ENCODE results near the gene DPYSL4. TPM values are rescaled to one million over a fixed set of nuclear protein-coding genes. Genes with fewer than 3 reads are reported as not detected.
"Not testable (repeated sequence)": the region's sequence is repeated elsewhere in the genome, so short reads cannot be mapped to it uniquely, and the experiment has no call there.

Gene DPYSL4
- total RNA-seq, 1 experiment from 2014 or later, result not detected

DNA sequence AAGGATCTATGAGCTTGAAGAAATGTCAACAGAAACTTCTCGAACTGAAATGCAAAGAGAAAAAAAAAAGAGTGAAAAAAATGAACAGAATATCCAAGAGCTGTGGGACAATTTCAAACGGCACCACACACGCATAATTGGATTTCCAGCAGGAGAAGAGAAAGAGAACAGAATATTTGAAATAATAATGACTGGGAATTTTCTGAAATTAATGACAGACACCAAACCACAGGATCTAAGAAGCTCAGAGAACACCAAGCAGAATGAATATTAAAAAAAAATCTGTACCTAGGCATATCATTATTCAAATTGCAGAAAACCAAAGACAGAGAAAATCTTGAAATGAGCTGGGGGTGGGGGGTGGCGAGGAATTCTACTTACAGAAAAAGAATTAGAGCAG lies 27.2 kb downstream of the DPYSL4 start:
- DNase-seq, result no peak
- H3K36me3 Mint-ChIP-seq (ENCODE audit: insufficient read depth, unreplicated experiment), result no peaks in the 10 kb centered on the region
- no peak overlapping the region for H3K4me3 Mint-ChIP-seq (ENCODE audit: low read depth, unreplicated experiment)
- H3K27me3 Mint-ChIP-seq (ENCODE audit: unreplicated experiment), result no peaks in the 10 kb centered on the region
- H3K4me1 Mint-ChIP-seq (ENCODE audit: low read depth, unreplicated experiment), result no peaks in the 10 kb centered on the region
- BruUV-seq (replicated peaks), result no TSS peak
- H3K9me3 Mint-ChIP-seq (ENCODE audit: low read depth, unreplicated experiment), result peaks cover 8% of the 10 kb centered on the region
- intact Hi-C loops (cut with micrococcal nuclease; ENCODE audit: unreplicated experiment), result no loop called here
- CTCF ChIA-PET, result no interaction called here
- no peak overlapping the region for H3K27ac Mint-ChIP-seq (ENCODE audit: unreplicated experiment)
- TF ChIP-seq, protein P1, sequence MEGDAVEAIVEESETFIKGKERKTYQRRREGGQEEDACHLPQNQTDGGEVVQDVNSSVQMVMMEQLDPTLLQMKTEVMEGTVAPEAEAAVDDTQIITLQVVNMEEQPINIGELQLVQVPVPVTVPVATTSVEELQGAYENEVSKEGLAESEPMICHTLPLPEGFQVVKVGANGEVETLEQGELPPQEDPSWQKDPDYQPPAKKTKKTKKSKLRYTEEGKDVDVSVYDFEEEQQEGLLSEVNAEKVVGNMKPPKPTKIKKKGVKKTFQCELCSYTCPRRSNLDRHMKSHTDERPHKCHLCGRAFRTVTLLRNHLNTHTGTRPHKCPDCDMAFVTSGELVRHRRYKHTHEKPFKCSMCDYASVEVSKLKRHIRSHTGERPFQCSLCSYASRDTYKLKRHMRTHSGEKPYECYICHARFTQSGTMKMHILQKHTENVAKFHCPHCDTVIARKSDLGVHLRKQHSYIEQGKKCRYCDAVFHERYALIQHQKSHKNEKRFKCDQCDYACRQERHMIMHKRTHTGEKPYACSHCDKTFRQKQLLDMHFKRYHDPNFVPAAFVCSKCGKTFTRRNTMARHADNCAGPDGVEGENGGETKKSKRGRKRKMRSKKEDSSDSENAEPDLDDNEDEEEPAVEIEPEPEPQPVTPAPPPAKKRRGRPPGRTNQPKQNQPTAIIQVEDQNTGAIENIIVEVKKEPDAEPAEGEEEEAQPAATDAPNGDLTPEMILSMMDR (IDR thresholded peaks at IDR 0.05; ENCODE audit: unreplicated experiment), result no peak

DNA sequence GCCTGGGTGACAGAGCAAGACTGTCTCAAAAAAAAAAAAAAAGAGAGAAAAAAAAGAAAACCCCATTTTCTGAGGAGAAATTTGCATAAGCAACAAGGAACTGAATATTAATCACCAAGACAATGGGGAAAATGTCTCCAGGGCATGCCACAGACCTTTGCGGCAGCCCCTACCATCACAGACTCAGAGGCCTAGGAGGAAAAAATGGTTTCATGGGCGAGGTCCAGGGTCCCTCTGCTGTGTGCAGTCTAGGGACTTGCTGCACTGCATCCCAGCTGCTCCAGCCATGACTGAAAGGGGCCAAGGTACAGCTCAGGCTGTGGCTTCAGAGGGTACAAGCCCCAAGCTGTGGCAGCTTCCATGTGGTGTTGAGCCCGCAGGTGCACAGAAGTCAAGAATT lies 29.7 kb downstream of the DPYSL4 start:
- H3K9me3 Mint-ChIP-seq (ENCODE audit: low read depth, unreplicated experiment); H3K36me3 Mint-ChIP-seq (ENCODE audit: insufficient read depth, unreplicated experiment); BruUV-seq (replicated peaks); H3K27me3 Mint-ChIP-seq (ENCODE audit: unreplicated experiment); CTCF ChIA-PET; H3K4me3 Mint-ChIP-seq (ENCODE audit: low read depth, unreplicated experiment); DNase-seq; H3K27ac Mint-ChIP-seq (ENCODE audit: unreplicated experiment); H3K4me1 Mint-ChIP-seq (ENCODE audit: low read depth, unreplicated experiment); intact Hi-C loops (cut with micrococcal nuclease; ENCODE audit: unreplicated experiment): not testable (repeated sequence)

DNA sequence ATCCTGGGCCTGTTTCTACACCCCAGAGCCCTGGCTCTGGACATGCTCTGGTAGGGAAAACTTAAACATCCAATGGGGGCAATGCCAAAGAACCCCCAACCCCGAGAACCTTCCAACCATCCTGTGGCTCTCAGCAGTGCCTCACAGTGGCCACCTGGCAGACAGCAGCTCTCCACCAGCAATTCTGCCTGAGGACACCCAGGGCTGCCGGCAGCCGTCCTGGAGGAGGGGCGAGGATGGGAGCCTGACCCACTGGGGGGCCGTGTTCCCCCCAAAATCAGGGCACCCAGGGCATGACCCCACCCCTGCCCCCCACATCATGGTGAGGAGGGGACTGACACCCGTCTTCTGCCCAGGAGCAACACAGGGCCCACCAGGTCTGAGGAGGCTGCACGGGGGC lies 32.7 kb downstream of the DPYSL4 start:
- intact Hi-C loops (cut with micrococcal nuclease; ENCODE audit: unreplicated experiment), result no loop called here
- CTCF ChIA-PET, result interaction anchor here (0.6 kb wide), 2 partner anchors 353 to 1151 kb away, joined by 3 to 4 read pairs; no protein-coding TSS in a partner anchor
- TF ChIP-seq, protein P1 (IDR thresholded peaks at IDR 0.05; ENCODE audit: unreplicated experiment), result no peak
- BruUV-seq (replicated peaks), result no TSS peak
- Mint-ChIP-seq H3K27ac (ENCODE audit: unreplicated experiment) (no peak overlapping the region), H3K4me1 (ENCODE audit: low read depth, unreplicated experiment) (no peaks in the 10 kb centered on the region), H3K27me3 (ENCODE audit: unreplicated experiment) (no peaks in the 10 kb centered on the region), H3K4me3 (ENCODE audit: low read depth, unreplicated experiment) (no peak overlapping the region), H3K9me3 (ENCODE audit: low read depth, unreplicated experiment) (peaks cover 2% of the 10 kb centered on the region), H3K36me3 (ENCODE audit: insufficient read depth, unreplicated experiment) (no peaks in the 10 kb centered on the region)
- no peak for DNase-seq

DNA sequence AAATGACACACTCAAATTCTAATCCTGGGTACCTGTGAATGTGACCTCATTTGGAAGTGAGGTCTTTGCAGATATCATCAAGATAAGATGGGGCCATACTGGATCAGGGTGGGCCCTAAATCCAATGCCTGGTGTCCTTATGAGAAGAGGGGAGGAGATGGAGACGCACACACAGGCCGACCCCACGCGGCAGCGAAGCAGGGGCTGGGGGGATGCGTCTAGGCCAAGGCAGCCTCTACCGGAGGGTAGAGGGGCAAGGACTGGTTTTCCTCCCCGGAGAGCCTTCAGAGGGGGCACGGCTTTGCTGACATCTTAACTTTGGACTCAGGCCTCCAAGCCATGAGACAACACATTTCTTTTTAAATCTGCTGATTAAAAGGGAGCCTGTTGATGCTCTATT lies 33.3 kb downstream of the DPYSL4 start:
- intact Hi-C loops (cut with micrococcal nuclease; ENCODE audit: unreplicated experiment), result no loop called here
- Mint-ChIP-seq H3K4me1 (ENCODE audit: low read depth, unreplicated experiment) (no peaks in the 10 kb centered on the region), H3K9me3 (ENCODE audit: low read depth, unreplicated experiment) (peaks cover 2% of the 10 kb centered on the region), H3K27me3 (ENCODE audit: unreplicated experiment) (no peaks in the 10 kb centered on the region), H3K4me3 (ENCODE audit: low read depth, unreplicated experiment) (no peak overlapping the region), H3K27ac (ENCODE audit: unreplicated experiment) (no peak overlapping the region), H3K36me3 (ENCODE audit: insufficient read depth, unreplicated experiment) (no peaks in the 10 kb centered on the region)
- BruUV-seq (replicated peaks), result no TSS peak
- TF ChIP-seq, protein P1 (IDR thresholded peaks at IDR 0.05; ENCODE audit: unreplicated experiment), result no peak
- CTCF ChIA-PET, result no interaction called here
- no peak for DNase-seq

DNA sequence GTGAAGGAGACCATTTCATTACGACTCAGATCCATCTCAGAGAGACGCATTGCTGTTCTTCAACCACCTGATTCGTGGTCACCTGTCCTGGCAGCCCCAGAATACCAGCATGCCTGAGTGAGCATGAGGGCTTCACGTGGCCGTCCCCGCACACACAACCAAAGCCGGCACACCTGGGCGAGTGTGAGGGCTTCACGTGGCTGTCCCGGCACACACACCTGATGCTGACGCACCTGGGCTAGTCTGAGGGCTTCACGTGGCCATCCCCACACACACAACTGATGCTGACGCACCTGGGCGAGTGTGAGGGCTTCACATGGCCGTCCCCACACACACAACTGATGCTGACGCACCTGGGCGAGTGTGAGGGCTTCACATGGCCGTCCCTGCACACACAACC lies 34.2 kb downstream of the DPYSL4 start:
- H3K27ac Mint-ChIP-seq (ENCODE audit: unreplicated experiment); H3K9me3 Mint-ChIP-seq (ENCODE audit: low read depth, unreplicated experiment); H3K4me3 Mint-ChIP-seq (ENCODE audit: low read depth, unreplicated experiment); CTCF ChIA-PET; H3K36me3 Mint-ChIP-seq (ENCODE audit: insufficient read depth, unreplicated experiment); intact Hi-C loops (cut with micrococcal nuclease; ENCODE audit: unreplicated experiment); H3K27me3 Mint-ChIP-seq (ENCODE audit: unreplicated experiment); H3K4me1 Mint-ChIP-seq (ENCODE audit: low read depth, unreplicated experiment); DNase-seq; BruUV-seq (replicated peaks): not testable (repeated sequence)
